Measurements from ENCODE around the gene TRIOBP.
A peak's percentile ranks its signal among the peaks of the same experiment; 100 is the strongest.

TRIOBP gene

DNA sequence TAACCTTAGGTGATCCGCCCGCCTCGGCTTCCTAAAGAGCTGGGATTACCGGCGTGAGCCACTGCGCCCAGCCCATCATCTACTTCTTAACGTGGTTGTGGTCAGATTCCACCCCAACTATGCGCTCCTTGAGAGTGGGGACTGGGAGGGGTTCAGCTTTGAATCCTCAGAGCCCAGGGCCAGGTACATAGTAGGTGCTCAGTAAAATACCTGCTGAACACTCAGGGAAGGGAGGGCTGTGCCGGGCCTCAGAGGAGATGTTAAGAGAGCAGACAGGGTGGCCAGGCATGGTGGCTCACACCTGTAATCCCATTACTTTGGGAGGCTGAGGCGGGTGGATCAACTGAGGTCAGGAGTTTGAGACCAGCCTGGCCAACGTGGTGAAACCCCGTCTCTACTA is 22.6 kb upstream of the TRIOBP start:
- Histone ChIP-seq H3K27ac (no peak overlapping the region), H3K27me3 (replicated peaks) (no peaks in the 10 kb centered on the region), H3K36me3 (replicated peaks) (peaks cover 18% of the 10 kb centered on the region), H3K4me3 (ENCODE audit: low read depth, low read length) (no peak overlapping the region)
- TF ChIP-seq, protein P1, sequence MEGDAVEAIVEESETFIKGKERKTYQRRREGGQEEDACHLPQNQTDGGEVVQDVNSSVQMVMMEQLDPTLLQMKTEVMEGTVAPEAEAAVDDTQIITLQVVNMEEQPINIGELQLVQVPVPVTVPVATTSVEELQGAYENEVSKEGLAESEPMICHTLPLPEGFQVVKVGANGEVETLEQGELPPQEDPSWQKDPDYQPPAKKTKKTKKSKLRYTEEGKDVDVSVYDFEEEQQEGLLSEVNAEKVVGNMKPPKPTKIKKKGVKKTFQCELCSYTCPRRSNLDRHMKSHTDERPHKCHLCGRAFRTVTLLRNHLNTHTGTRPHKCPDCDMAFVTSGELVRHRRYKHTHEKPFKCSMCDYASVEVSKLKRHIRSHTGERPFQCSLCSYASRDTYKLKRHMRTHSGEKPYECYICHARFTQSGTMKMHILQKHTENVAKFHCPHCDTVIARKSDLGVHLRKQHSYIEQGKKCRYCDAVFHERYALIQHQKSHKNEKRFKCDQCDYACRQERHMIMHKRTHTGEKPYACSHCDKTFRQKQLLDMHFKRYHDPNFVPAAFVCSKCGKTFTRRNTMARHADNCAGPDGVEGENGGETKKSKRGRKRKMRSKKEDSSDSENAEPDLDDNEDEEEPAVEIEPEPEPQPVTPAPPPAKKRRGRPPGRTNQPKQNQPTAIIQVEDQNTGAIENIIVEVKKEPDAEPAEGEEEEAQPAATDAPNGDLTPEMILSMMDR (IDR thresholded peaks at IDR 0.05; ENCODE audit: low read depth, low read length, missing control alignments), result no peak
- DNase-seq, result no peak
- in situ Hi-C loops (cut with HindIII; ENCODE audit: low pct_ligation_motif_present, low sequenced_read_pairs), result no loop called here

DNA sequence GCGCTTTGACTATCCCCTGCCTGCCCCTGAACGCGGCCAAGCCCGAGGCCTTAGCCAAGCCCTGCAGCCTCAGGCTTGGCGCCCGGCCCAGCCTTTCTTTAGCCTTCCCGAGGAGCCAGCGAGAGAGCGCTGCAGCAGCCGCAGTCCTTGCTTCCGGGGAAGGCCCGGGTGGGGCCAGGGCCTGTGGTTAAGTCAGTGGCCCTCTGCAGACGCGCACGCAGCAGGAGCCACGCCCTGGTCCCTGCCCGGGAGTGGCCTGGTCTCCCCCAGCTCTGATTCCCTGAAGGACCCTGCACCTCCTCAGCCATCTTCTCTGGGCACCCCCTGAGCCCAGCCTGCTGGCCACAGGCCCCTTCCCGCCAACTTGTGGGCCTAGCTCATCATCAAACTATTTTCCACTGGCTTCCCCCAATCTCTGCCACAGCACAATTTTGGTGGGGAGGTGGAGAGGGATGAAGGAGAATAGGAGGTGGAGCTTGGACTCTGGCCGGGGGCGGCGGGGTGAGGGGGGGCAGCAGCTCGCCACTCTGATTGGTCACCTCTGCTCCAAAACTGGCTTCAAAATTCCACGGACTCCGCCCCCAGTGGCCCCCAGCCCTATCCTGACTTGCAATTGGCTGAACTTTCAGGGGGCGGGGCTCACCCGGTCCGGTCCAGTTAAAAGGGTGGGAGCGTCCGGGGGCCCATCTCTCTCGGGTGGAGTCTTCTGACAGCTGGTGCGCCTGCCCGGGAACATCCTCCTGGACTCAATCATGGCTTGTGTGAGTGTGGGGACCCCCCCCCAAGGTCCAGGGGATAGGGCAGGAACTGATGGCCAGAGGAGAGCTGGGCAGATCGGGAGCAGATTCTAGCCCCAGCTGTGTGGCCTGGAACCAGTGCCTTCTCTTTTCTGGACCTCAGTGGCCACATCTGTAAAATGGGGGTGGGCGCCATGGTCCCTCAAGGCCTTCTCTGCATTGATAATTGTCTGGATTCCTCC is 21.6 kb upstream of the TRIOBP start, which contains the start of gene LGALS1:
Gene LGALS1, plus strand, starts transcription at position 686 of the 979 bp plus-strand sequence. Its CDS starts 67 bp downstream, at position 753.
- TF ChIP-seq, protein P1 (IDR thresholded peaks at IDR 0.05; ENCODE audit: low read depth, low read length, missing control alignments), result peak; percentile 33
- in situ Hi-C loops (cut with HindIII; ENCODE audit: low pct_ligation_motif_present, low sequenced_read_pairs), result no loop called here
- DNase-seq, result peak; percentile 97
- Histone ChIP-seq H3K4me3 (ENCODE audit: low read depth, low read length) (peak within 1 kb of the TSS; percentile 93), H3K36me3 (replicated peaks) (peaks cover 27% of the 10 kb centered on the region), H3K27me3 (replicated peaks) (no peaks in the 10 kb centered on the region), H3K27ac (peak within 1 kb of the TSS; percentile 79)

DNA sequence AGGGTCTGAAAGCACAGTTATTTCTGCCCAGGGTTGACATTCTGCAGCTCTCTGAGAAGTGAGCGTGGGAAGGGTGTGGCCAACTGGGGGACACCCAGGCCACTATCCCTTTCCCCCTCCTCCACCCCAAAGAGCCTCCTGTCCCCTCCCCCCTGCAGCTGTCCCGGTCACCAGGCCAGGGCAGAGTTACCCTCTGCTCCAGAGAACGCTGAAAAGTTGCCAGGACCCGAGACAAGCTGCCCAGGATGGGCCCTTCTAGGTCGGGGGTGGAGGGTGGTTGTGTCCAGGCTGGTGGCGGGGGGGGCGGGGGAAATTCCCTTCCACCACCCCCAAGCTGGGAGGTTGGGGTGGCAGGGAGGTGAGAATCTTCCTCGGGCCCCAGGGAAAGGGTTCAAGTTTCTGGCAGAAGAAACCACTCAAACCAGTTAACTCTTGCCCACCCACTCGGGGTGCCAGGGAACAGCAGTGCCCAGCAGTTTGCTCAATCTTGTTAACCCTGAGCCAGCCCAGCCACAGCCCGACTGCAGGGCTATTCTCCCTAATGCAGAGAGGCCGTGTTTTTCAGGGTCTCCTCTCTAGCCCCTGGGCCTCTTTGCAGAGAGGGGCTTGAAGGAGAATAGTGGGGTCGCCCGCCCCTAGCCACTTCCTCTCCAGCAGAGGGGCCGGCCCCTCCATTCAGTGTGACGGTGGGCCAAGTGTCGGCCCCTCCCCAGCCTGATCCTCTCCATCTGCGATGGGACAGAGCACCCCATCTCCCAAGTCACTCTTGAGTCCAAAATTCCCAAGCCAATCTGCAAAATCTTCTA is 20.7 kb upstream of the TRIOBP start:
- in situ Hi-C loops (cut with HindIII; ENCODE audit: low pct_ligation_motif_present, low sequenced_read_pairs), result no loop called here
- no peaks in the 10 kb centered on the region for H3K27me3 ChIP-seq (replicated peaks)
- H3K27ac ChIP-seq, result peak overlapping the region; percentile 79
- peaks cover 27% of the 10 kb centered on the region for H3K36me3 ChIP-seq (replicated peaks)
- no peak for DNase-seq
- peak overlapping the region; percentile 93 for H3K4me3 ChIP-seq (ENCODE audit: low read depth, low read length)
- TF ChIP-seq, protein P1 (IDR thresholded peaks at IDR 0.05; ENCODE audit: low read depth, low read length, missing control alignments), result no peak

DNA sequence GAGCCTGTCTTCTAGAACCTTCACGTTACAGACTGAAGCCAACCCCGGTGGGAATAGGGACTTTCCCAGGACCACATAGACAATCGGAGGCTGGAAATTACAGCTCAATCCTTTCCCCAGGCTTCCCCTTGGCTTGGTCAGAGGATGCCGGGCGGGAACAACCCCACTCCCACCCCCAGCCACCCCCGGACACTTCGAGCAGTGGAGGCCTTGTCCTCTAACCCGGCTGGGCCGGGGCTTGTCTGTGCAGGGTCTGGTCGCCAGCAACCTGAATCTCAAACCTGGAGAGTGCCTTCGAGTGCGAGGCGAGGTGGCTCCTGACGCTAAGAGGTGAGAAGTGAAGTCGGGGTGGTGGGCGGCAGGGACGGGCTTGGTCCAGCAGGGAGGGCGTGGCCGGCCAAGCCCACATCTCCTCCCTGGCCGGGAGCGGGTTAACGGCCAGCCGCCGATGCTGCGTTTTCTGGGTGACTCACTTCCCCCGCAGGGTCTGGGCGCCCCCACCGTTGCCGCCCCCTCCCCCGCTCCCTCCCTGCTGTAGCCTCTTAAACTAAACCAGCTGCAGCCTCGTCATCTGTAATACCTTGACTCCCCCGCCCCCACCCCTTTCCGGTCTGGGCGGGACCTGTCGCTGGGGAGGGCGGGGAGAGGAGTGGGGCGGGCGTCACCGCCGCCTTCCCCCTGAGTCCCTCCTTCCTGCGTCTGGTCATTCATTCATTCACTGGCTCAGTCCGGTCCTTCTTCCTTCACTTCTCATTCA is 19.9 kb upstream of the TRIOBP start:
- DNase-seq, result peak; percentile 97
- Histone ChIP-seq H3K27me3 (replicated peaks) (no peaks in the 10 kb centered on the region), H3K36me3 (replicated peaks) (peaks cover 27% of the 10 kb centered on the region), H3K27ac (peak overlapping the region; percentile 79), H3K4me3 (ENCODE audit: low read depth, low read length) (peak overlapping the region; percentile 93)
- in situ Hi-C loops (cut with HindIII; ENCODE audit: low pct_ligation_motif_present, low sequenced_read_pairs), result no loop called here
- TF ChIP-seq, protein P1 (IDR thresholded peaks at IDR 0.05; ENCODE audit: low read depth, low read length, missing control alignments), result no peak

DNA sequence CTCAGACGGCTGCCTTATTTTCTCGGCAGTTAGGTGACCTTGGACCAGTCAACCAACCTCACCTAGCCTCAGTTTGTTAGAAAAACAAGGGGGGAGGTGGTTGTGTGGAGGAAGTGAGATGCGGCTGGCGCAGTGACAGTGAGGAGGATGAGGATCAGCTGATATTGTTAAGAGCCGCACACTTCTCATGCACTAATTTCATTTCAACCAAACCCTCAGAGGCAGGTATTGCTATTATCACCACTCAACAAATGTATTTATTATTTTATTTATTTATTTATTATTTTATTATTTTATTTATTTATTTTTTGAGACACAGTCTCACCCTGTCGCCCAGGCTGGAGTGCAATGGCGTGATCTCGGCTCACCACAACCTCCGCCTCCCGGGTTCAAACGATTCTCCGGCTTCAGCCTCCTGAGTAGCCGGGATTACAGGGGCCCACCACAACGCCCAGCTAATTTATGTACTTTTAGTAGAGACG is 19.3 kb upstream of the TRIOBP start:
- Histone ChIP-seq H3K4me3 (ENCODE audit: low read depth, low read length) (peak overlapping the region; percentile 93), H3K27me3 (replicated peaks) (no peaks in the 10 kb centered on the region), H3K36me3 (replicated peaks) (peaks cover 27% of the 10 kb centered on the region), H3K27ac (peak overlapping the region; percentile 14)
- in situ Hi-C loops (cut with HindIII; ENCODE audit: low pct_ligation_motif_present, low sequenced_read_pairs), result no loop called here
- no peak for DNase-seq
- TF ChIP-seq, protein P1 (IDR thresholded peaks at IDR 0.05; ENCODE audit: low read depth, low read length, missing control alignments), result no peak
